ENCODE data around the gene RXRA.

RXRA gene

DNA sequence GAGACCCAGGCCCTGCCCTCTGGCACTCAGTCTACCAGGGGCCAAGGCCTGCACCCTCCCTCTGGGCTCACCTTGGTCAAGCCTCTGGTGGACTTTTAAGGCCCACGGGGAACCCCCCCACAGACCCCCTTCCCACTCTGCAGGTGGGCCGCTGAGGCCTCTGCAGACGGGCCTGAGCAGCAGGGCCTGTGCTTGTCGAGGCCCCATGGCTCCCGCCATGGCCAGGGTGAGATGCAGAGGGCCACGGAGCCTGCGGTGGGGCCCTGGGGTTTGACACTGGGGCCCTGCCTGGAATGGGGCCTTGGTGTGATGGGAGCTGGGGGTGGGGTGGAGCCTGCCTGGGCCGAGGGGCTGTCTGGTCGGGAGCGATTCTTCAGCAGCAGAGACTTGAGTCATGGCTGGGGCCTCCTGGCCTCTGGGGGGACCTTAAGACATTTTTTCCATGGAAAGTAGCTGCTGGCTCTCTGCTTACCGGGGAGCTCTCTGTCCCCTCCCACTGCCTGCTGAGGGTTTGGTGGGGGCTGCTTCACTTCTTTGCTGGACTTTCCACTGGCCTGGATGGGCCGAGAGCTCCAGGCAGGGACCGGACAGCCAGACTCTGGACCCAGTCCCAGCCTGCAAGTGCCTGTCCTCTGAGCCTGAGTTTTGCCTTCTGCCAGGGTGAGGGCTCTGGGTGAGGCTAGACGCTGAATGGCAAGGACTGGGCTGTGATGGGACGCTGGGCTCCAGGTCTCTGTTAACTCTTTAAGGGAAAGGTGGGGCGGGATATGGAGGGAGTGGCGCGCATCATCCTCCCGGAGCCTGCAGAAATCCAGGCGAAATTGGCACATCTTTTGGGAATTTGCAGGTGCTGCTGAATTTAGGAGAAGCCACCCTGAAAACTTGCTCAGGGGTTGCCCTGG, 132.2 kb downstream of the RXRA start:
- Histone ChIP-seq H3K27me3 (ENCODE audit: control insufficient read depth in 1 of 2, insufficient read depth in 2 of 2, low read length in 2 of 2) (no peaks in the 10 kb centered on the region), H3K4me3 (ENCODE audit: low read length in 2 of 2) (no peak overlapping the region), H3K9me3 (ENCODE audit: control insufficient read depth in 2 of 2, low read length in 2 of 2) (peaks cover 0 to 7% of the 10 kb centered on the region in 2 donors), H3K36me3 (ENCODE audit: control insufficient read depth in 2 of 2, insufficient read depth in 2 of 2, low read length in 2 of 2) (no peaks in the 10 kb centered on the region), H3K27ac (ENCODE audit: low read length) (peak overlapping the region; percentile 80), H3K9ac (ENCODE audit: low read length in 2 of 2) (no peak overlapping the region), H3K4me1 (ENCODE audit: control insufficient read depth, insufficient read depth, low read length) (peaks cover 37% of the 10 kb centered on the region)

DNA sequence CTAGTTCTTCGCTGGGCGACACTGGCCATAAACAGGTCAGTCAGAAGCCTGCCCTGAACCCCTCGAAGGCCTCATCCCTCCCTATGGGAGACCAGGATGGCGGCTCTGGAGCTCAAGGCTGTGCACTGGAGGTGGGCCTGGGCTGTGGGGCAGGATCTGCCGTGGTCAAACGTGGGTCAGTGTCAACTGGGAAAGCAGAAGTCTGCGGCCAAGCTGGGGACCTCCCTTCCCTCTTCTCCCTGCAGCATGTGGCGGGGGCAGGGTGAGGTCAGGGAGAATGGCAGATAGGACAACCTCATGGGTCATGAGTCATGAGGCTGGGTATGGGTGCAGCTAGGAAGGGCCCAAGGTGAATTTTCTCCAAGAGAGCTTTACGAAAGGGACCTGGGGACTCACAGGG, 132.9 kb downstream of the RXRA start:
- Histone ChIP-seq H3K9ac (ENCODE audit: low read length in 2 of 2) (no peak overlapping the region), H3K4me1 (ENCODE audit: control insufficient read depth, insufficient read depth, low read length) (peaks cover 37% of the 10 kb centered on the region), H3K27ac (ENCODE audit: low read length) (no peak overlapping the region), H3K27me3 (ENCODE audit: control insufficient read depth in 1 of 2, insufficient read depth in 2 of 2, low read length in 2 of 2) (no peaks in the 10 kb centered on the region), H3K4me3 (ENCODE audit: low read length in 2 of 2) (no peak overlapping the region), H3K36me3 (ENCODE audit: control insufficient read depth in 2 of 2, insufficient read depth in 2 of 2, low read length in 2 of 2) (no peaks in the 10 kb centered on the region), H3K9me3 (ENCODE audit: control insufficient read depth in 2 of 2, low read length in 2 of 2) (peaks cover 0 to 7% of the 10 kb centered on the region in 2 donors)

DNA sequence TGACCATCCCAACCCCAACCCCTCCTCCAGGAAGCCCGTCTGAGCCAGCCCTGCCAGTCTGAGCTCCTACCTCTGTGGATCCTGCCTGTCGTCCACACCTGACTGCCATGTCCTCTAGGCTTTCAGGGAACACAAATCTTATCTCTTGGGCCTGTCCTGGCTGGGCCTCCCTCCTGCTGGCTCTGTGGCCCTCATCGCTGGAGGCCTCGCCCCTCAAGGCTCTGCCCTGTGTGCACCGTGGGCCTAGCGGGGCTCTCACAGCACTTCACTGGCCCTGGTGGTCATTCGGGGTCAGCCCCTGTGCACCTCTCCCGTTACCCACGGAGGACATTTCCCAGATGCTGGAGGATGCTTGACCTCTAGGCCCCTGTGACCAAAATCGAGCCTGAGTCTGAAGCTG, 133.3 kb downstream of the RXRA start:
- H3K4me1 ChIP-seq (ENCODE audit: control insufficient read depth, insufficient read depth, low read length): peaks cover 37% of the 10 kb centered on the region
- no peaks in the 10 kb centered on the region for H3K27me3 ChIP-seq (ENCODE audit: control insufficient read depth in 1 of 2, insufficient read depth in 2 of 2, low read length in 2 of 2)
- H3K27ac ChIP-seq (ENCODE audit: low read length): no peak overlapping the region

DNA sequence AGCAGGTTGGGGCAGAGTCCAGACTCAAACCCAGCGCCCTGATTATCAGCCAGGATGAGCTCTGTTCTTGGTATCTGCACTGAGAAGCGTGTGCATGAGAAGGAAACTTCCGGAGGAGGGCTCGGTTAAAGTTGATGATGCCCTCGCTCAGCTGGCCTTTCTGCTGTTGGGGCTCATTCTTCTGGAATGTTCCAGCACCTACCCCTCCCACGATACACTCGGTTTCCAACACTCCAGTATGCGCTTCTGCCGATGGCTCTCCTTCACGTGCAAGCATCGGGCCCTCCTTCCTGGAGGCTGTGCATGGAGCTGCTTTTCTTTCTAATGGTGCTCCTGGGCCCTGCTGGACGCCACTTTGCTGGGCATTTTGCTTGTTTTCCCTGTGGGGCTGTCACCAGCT, 134.0 kb downstream of the RXRA start:
- Histone ChIP-seq H3K9ac (ENCODE audit: low read length in 2 of 2) (no peak overlapping the region), H3K27ac (ENCODE audit: low read length) (no peak overlapping the region), H3K9me3 (ENCODE audit: control insufficient read depth in 2 of 2, low read length in 2 of 2) (peaks cover 0 to 7% of the 10 kb centered on the region in 2 donors), H3K36me3 (ENCODE audit: control insufficient read depth in 2 of 2, insufficient read depth in 2 of 2, low read length in 2 of 2) (no peaks in the 10 kb centered on the region), H3K27me3 (ENCODE audit: control insufficient read depth in 1 of 2, insufficient read depth in 2 of 2, low read length in 2 of 2) (no peaks in the 10 kb centered on the region), H3K4me3 (ENCODE audit: low read length in 2 of 2) (no peak overlapping the region), H3K4me1 (ENCODE audit: control insufficient read depth, insufficient read depth, low read length) (peaks cover 35% of the 10 kb centered on the region)

More for the DNA sequence above, 133.3 kb downstream of the RXRA start:
- H3K4me3 ChIP-seq (ENCODE audit: low read length in 2 of 2): no peak overlapping the region
- peaks cover 0 to 7% of the 10 kb centered on the region in 2 donors for H3K9me3 ChIP-seq (ENCODE audit: control insufficient read depth in 2 of 2, low read length in 2 of 2)
- H3K9ac ChIP-seq (ENCODE audit: low read length in 2 of 2): no peak overlapping the region
- H3K36me3 ChIP-seq (ENCODE audit: control insufficient read depth in 2 of 2, insufficient read depth in 2 of 2, low read length in 2 of 2): no peaks in the 10 kb centered on the region

DNA sequence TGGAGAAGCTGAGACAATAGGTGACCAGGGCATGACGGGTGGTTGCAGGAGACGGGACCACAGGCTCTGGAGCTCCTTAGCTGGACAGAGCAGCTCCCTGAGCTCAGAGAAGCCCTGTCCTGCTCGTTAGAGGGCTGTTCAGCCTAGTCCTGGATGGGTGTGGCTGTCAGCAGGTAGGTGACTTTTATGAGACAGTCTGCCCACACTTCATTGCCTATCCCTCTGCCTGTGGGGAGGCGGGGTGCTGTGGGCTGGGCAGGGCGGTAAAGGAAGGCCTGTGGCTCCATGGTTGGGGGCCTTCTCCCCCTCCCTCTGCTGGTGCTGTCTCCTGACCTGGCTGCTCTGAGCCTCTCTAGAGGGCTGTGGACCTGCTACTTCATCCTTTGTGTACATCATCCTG, 134.6 kb downstream of the RXRA start:
- H3K4me3 ChIP-seq (ENCODE audit: low read length in 2 of 2): no peak overlapping the region
- H3K27ac ChIP-seq (ENCODE audit: low read length): no peak overlapping the region
- H3K9ac ChIP-seq (ENCODE audit: low read length in 2 of 2): no peak overlapping the region
- H3K9me3 ChIP-seq (ENCODE audit: control insufficient read depth in 2 of 2, low read length in 2 of 2): peaks cover 0 to 7% of the 10 kb centered on the region in 2 donors
- H3K27me3 ChIP-seq (ENCODE audit: control insufficient read depth in 1 of 2, insufficient read depth in 2 of 2, low read length in 2 of 2): no peaks in the 10 kb centered on the region
- peaks cover 28% of the 10 kb centered on the region for H3K4me1 ChIP-seq (ENCODE audit: control insufficient read depth, insufficient read depth, low read length)
- no peaks in the 10 kb centered on the region for H3K36me3 ChIP-seq (ENCODE audit: control insufficient read depth in 2 of 2, insufficient read depth in 2 of 2, low read length in 2 of 2)

DNA sequence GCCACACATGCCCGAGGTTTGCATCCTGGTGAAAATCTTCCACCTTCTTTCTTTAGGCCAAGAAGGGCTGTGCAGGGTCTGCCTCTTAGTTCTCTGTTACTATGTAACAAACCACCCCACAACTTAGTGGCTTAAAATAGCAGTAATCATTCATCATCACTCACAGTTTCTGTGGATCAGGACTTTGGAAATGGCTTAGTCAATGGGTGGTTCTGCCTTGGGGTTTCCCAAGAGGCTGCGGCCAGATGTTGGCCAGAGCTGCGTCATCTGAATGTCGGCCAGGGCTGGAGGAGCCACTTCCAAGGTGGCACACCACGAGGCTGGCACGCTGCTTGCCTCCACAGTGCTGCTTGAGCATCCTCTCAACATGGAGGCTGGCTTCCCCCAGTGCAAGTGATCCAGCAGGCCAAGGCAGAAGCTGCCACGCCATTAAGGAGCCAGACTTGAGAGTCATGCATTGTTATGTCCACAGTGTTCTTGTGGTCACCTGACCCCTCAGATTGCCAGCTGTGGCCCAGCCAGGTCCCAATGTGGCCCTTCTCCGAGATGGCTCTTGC, 135.2 kb downstream of the RXRA start:
- Histone ChIP-seq H3K36me3 (ENCODE audit: control insufficient read depth in 2 of 2, insufficient read depth in 2 of 2, low read length in 2 of 2) (no peaks in the 10 kb centered on the region), H3K27ac (ENCODE audit: low read length) (no peak overlapping the region), H3K4me3 (ENCODE audit: low read length in 2 of 2) (no peak overlapping the region), H3K9ac (ENCODE audit: low read length in 2 of 2) (no peak overlapping the region), H3K4me1 (ENCODE audit: control insufficient read depth, insufficient read depth, low read length) (peaks cover 23% of the 10 kb centered on the region), H3K9me3 (ENCODE audit: control insufficient read depth in 2 of 2, low read length in 2 of 2) (peaks cover 0 to 7% of the 10 kb centered on the region in 2 donors), H3K27me3 (ENCODE audit: control insufficient read depth in 1 of 2, insufficient read depth in 2 of 2, low read length in 2 of 2) (no peaks in the 10 kb centered on the region)

DNA sequence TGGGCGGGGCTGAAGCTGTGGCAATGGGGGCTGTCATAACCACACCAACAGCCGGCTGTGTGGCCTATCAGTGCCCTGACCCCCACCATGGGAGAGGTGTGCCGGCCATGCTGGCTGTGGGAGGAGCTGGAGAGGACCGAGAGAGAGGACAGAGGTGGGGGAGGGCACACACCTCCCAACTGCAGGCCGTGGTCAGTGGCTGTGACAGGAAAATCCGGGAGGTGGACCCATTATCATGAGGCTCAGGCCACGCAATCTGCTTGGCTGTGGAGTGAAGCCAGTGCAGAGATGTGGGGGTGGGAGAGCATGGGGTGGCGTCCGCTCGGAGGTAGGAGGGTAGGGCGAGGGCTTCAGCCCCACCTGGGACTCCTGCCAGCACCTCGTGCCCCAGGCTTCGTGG, 136.1 kb downstream of the RXRA start:
- Histone ChIP-seq H3K4me3 (ENCODE audit: low read length in 2 of 2) (no peak overlapping the region), H3K4me1 (ENCODE audit: control insufficient read depth, insufficient read depth, low read length) (peaks cover 15% of the 10 kb centered on the region), H3K27ac (ENCODE audit: low read length) (no peak overlapping the region), H3K36me3 (ENCODE audit: control insufficient read depth in 2 of 2, insufficient read depth in 2 of 2, low read length in 2 of 2) (no peaks in the 10 kb centered on the region), H3K27me3 (ENCODE audit: control insufficient read depth in 1 of 2, insufficient read depth in 2 of 2, low read length in 2 of 2) (no peaks in the 10 kb centered on the region), H3K9me3 (ENCODE audit: control insufficient read depth in 2 of 2, low read length in 2 of 2) (peaks cover 0 to 7% of the 10 kb centered on the region in 2 donors), H3K9ac (ENCODE audit: low read length in 2 of 2) (no peak overlapping the region)

DNA sequence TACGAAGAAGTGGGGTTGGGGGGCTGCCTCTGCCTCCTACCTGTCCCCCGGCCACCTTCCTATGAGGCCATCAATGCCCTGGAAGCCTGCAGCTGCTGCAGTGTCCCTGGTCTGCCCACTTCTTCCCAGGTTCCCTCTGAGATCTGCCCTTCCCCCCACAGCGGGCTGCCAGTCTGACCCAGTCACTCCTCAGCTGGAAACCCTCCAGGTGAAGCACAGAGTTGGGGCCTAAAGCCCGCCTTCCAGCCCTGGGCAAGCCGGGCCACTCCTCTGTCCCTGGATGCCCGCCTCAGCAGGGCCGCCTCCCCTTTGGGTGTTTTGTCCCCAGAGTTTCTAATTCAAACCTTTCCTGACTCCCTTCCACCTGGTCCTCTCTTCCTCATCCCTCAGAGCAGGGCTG, 137.0 kb downstream of the RXRA start:
- Histone ChIP-seq H3K27me3 (ENCODE audit: control insufficient read depth in 1 of 2, insufficient read depth in 2 of 2, low read length in 2 of 2) (no peaks in the 10 kb centered on the region), H3K4me1 (ENCODE audit: control insufficient read depth, insufficient read depth, low read length) (peaks cover 9% of the 10 kb centered on the region), H3K9me3 (ENCODE audit: control insufficient read depth in 2 of 2, low read length in 2 of 2) (peaks cover 0 to 7% of the 10 kb centered on the region in 2 donors), H3K9ac (ENCODE audit: low read length in 2 of 2) (no peak overlapping the region), H3K27ac (ENCODE audit: low read length) (no peak overlapping the region), H3K36me3 (ENCODE audit: control insufficient read depth in 2 of 2, insufficient read depth in 2 of 2, low read length in 2 of 2) (no peaks in the 10 kb centered on the region), H3K4me3 (ENCODE audit: low read length in 2 of 2) (no peak overlapping the region)

DNA sequence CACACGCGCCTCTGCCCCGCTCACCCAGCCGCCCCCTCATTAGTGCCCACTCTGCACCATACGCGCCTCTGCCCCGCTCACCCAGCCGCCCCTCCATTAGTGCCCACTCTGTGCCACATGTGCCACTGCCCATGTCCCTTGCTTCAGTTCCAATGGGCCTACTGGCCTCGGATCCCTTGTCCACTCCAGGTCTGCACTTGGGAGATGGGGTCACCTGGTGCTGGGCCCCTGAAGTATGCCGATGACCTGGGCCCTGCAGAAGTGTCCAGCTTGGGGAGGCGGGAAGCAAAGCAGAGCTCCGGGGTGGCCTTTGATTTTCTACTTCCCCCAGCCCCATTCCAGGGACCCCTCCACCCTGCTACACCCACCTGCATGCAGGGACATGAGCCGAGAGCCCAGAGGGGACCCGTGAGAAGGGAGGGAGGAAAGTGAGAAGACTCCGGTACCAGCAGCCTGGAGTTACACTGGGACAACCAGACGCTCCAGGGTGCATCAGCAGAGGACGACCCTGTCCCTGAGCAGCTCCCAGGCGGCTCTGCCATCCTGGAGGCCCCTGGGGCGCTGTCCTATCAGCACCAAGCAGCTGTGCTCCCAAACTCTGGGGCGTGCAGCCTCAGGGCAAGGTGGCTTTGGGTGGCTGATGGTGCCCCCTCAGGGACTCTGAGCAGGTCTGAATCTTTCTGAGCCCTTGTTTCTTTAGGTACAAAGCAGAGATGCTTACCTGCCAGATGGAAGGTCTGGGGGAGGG, 140.8 kb downstream of the RXRA start:
- Histone ChIP-seq H3K4me3 (ENCODE audit: low read length in 2 of 2) (no peak overlapping the region), H3K27ac (ENCODE audit: low read length) (no peak overlapping the region), H3K9ac (ENCODE audit: low read length in 2 of 2) (no peak overlapping the region), H3K36me3 (ENCODE audit: control insufficient read depth in 2 of 2, insufficient read depth in 2 of 2, low read length in 2 of 2) (no peaks in the 10 kb centered on the region), H3K9me3 (ENCODE audit: control insufficient read depth in 2 of 2, low read length in 2 of 2) (no peaks in the 10 kb centered on the region), H3K27me3 (ENCODE audit: control insufficient read depth in 1 of 2, insufficient read depth in 2 of 2, low read length in 2 of 2) (no peaks in the 10 kb centered on the region), H3K4me1 (ENCODE audit: control insufficient read depth, insufficient read depth, low read length) (peaks cover 22% of the 10 kb centered on the region)

DNA sequence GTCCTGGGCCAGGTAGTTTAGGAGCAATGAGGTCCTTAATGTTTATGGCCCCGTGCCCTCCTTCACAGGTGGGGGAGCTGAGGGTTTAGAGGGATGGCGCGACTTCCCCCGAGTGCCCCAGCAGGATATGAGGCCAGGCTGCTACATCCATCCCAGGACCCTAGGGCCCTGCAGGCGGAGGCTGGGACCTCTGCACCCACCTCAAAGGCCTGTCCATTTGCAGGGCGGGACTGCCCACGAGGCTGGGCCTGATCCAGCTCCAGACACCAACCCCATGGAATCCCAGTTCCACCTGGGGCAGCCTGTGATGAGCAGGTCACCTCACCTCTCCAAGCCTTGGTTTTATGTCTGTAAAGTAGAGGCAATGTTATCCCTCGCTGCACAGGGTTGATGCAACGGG, 142.1 kb downstream of the RXRA start:
- H3K9me3 ChIP-seq (ENCODE audit: control insufficient read depth in 2 of 2, low read length in 2 of 2): no peaks in the 10 kb centered on the region
- H3K27me3 ChIP-seq (ENCODE audit: control insufficient read depth in 1 of 2, insufficient read depth in 2 of 2, low read length in 2 of 2): no peaks in the 10 kb centered on the region
- peak overlapping the region; percentile 67 for H3K27ac ChIP-seq (ENCODE audit: low read length)
- H3K4me3 ChIP-seq (ENCODE audit: low read length in 2 of 2): peak overlapping the region in 1 of 2 donors; percentile 29
- H3K4me1 ChIP-seq (ENCODE audit: control insufficient read depth, insufficient read depth, low read length): peaks cover 27% of the 10 kb centered on the region
- H3K36me3 ChIP-seq (ENCODE audit: control insufficient read depth in 2 of 2, insufficient read depth in 2 of 2, low read length in 2 of 2): no peaks in the 10 kb centered on the region
- no peak overlapping the region for H3K9ac ChIP-seq (ENCODE audit: low read length in 2 of 2)
